ENCODE results near the gene IL2RA. TPM values are rescaled to one million over a fixed set of nuclear protein-coding genes. Genes with fewer than 3 reads are reported as not detected.

IL2RA gene
- total and polyA plus RNA-seq, 2 experiments from 2014 or later = not detected

DNA sequence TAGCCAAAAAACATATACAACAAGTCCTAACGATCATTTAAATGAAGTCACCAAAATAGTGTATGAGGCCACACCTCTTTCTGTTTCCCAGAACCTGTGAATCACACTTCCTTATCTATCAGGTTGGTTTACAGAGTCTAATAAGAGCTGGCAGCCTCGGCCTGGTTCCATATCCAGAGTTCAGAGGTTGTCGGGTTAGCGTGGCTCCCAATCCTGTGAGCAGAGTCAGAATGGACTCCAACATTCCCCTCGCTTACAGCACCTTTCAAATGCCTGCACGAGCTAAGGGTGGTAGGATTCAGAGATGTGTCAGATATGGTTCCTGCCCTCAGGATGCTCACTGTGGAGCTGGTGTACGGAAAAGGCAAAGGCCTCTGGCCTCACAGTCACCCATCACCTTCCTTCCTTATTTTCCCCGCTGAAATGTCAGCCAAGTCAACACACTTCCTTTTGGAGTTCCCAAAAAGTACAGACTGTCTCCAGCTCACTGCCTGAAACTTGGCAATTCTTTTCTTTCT, 90.8 kb downstream of the IL2RA start:
- no peak overlapping the region for H3K27ac Mint-ChIP-seq
- H3K27me3 ChIP-seq (ENCODE audit: insufficient read depth) = peaks cover 17% of the 10 kb centered on the region
- H3K4me1 ChIP-seq (ENCODE audit: insufficient read depth) = peaks cover 8% of the 10 kb centered on the region; the same call in 1 of the 2 replicates
- ATAC-seq (no peak), DNase-seq (ENCODE audit: low spot score) (no peak)
- no peak overlapping the region for H3K27ac ChIP-seq (ENCODE audit: low read depth)
- no peaks in the 10 kb centered on the region; the same call in 2 of the 3 replicates for H3K9me3 Mint-ChIP-seq
- H3K4me3 Mint-ChIP-seq = no peak overlapping the region
- H4K20me1 ChIP-seq (replicated peaks; ENCODE audit: insufficient read depth) = no peaks in the 10 kb centered on the region
- peaks cover 17% of the 10 kb centered on the region for H3K27me3 Mint-ChIP-seq (ENCODE audit: insufficient read depth, low read depth, poor library complexity)
- no peaks in the 10 kb centered on the region for H3K9me2 ChIP-seq (ENCODE audit: insufficient read depth)
- no peak overlapping the region for H3K4me3 ChIP-seq
- no peak overlapping the region for H2AFZ ChIP-seq
- H3K36me3 ChIP-seq (ENCODE audit: insufficient read depth) = no peaks in the 10 kb centered on the region
- no peaks in the 10 kb centered on the region for H3K79me2 ChIP-seq (replicated peaks; ENCODE audit: insufficient read depth)
- H3K4me1 Mint-ChIP-seq = peaks cover 4% of the 10 kb centered on the region
- no peaks in the 10 kb centered on the region; the same call in 2 of the 3 replicates for H3K36me3 Mint-ChIP-seq (ENCODE audit: low read depth)
- no peak overlapping the region for H3K4me2 ChIP-seq
- no peak for TF ChIP-seq ZNF331 (CRISPR knock-in tag; IDR thresholded peaks at IDR 0.05; ENCODE audit: low read depth)
- TF ChIP-seq STAT1 (IDR thresholded peaks at IDR 0.05; ENCODE audit: unreplicated experiment) = no peak
- no peak for TF ChIP-seq EZH2 (IDR thresholded peaks at IDR 0.05; ENCODE audit: low read depth, unreplicated experiment)
- TF ChIP-seq, protein P1, sequence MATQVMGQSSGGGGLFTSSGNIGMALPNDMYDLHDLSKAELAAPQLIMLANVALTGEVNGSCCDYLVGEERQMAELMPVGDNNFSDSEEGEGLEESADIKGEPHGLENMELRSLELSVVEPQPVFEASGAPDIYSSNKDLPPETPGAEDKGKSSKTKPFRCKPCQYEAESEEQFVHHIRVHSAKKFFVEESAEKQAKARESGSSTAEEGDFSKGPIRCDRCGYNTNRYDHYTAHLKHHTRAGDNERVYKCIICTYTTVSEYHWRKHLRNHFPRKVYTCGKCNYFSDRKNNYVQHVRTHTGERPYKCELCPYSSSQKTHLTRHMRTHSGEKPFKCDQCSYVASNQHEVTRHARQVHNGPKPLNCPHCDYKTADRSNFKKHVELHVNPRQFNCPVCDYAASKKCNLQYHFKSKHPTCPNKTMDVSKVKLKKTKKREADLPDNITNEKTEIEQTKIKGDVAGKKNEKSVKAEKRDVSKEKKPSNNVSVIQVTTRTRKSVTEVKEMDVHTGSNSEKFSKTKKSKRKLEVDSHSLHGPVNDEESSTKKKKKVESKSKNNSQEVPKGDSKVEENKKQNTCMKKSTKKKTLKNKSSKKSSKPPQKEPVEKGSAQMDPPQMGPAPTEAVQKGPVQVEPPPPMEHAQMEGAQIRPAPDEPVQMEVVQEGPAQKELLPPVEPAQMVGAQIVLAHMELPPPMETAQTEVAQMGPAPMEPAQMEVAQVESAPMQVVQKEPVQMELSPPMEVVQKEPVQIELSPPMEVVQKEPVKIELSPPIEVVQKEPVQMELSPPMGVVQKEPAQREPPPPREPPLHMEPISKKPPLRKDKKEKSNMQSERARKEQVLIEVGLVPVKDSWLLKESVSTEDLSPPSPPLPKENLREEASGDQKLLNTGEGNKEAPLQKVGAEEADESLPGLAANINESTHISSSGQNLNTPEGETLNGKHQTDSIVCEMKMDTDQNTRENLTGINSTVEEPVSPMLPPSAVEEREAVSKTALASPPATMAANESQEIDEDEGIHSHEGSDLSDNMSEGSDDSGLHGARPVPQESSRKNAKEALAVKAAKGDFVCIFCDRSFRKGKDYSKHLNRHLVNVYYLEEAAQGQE (IDR thresholded peaks at IDR 0.05; ENCODE audit: unreplicated experiment) = no peak
- TF ChIP-seq EZH2phosphoT487 (IDR thresholded peaks at IDR 0.05; ENCODE audit: unreplicated experiment) = no peak
- no peak for TF ChIP-seq JUNB (IDR thresholded peaks at IDR 0.05; ENCODE audit: unreplicated experiment)
- TF ChIP-seq NANOG (IDR thresholded peaks at IDR 0.05; ENCODE audit: borderline replicate concordance) = no peak
- TF ChIP-seq, protein P2, sequence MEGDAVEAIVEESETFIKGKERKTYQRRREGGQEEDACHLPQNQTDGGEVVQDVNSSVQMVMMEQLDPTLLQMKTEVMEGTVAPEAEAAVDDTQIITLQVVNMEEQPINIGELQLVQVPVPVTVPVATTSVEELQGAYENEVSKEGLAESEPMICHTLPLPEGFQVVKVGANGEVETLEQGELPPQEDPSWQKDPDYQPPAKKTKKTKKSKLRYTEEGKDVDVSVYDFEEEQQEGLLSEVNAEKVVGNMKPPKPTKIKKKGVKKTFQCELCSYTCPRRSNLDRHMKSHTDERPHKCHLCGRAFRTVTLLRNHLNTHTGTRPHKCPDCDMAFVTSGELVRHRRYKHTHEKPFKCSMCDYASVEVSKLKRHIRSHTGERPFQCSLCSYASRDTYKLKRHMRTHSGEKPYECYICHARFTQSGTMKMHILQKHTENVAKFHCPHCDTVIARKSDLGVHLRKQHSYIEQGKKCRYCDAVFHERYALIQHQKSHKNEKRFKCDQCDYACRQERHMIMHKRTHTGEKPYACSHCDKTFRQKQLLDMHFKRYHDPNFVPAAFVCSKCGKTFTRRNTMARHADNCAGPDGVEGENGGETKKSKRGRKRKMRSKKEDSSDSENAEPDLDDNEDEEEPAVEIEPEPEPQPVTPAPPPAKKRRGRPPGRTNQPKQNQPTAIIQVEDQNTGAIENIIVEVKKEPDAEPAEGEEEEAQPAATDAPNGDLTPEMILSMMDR (conservative IDR thresholded peaks at IDR 0.05; ENCODE audit: low read depth in 2 of 2) = no peak
- no peak for TF ChIP-seq ZNF114 (CRISPR knock-in tag; IDR thresholded peaks at IDR 0.05)
- TF ChIP-seq CREB1 (CRISPR knock-in tag; IDR thresholded peaks at IDR 0.05; ENCODE audit: low read depth) = no peak
- no peak for TF ChIP-seq POLR2AphosphoS5 (IDR thresholded peaks at IDR 0.05; ENCODE audit: low read depth)
- TF ChIP-seq, protein P3, sequence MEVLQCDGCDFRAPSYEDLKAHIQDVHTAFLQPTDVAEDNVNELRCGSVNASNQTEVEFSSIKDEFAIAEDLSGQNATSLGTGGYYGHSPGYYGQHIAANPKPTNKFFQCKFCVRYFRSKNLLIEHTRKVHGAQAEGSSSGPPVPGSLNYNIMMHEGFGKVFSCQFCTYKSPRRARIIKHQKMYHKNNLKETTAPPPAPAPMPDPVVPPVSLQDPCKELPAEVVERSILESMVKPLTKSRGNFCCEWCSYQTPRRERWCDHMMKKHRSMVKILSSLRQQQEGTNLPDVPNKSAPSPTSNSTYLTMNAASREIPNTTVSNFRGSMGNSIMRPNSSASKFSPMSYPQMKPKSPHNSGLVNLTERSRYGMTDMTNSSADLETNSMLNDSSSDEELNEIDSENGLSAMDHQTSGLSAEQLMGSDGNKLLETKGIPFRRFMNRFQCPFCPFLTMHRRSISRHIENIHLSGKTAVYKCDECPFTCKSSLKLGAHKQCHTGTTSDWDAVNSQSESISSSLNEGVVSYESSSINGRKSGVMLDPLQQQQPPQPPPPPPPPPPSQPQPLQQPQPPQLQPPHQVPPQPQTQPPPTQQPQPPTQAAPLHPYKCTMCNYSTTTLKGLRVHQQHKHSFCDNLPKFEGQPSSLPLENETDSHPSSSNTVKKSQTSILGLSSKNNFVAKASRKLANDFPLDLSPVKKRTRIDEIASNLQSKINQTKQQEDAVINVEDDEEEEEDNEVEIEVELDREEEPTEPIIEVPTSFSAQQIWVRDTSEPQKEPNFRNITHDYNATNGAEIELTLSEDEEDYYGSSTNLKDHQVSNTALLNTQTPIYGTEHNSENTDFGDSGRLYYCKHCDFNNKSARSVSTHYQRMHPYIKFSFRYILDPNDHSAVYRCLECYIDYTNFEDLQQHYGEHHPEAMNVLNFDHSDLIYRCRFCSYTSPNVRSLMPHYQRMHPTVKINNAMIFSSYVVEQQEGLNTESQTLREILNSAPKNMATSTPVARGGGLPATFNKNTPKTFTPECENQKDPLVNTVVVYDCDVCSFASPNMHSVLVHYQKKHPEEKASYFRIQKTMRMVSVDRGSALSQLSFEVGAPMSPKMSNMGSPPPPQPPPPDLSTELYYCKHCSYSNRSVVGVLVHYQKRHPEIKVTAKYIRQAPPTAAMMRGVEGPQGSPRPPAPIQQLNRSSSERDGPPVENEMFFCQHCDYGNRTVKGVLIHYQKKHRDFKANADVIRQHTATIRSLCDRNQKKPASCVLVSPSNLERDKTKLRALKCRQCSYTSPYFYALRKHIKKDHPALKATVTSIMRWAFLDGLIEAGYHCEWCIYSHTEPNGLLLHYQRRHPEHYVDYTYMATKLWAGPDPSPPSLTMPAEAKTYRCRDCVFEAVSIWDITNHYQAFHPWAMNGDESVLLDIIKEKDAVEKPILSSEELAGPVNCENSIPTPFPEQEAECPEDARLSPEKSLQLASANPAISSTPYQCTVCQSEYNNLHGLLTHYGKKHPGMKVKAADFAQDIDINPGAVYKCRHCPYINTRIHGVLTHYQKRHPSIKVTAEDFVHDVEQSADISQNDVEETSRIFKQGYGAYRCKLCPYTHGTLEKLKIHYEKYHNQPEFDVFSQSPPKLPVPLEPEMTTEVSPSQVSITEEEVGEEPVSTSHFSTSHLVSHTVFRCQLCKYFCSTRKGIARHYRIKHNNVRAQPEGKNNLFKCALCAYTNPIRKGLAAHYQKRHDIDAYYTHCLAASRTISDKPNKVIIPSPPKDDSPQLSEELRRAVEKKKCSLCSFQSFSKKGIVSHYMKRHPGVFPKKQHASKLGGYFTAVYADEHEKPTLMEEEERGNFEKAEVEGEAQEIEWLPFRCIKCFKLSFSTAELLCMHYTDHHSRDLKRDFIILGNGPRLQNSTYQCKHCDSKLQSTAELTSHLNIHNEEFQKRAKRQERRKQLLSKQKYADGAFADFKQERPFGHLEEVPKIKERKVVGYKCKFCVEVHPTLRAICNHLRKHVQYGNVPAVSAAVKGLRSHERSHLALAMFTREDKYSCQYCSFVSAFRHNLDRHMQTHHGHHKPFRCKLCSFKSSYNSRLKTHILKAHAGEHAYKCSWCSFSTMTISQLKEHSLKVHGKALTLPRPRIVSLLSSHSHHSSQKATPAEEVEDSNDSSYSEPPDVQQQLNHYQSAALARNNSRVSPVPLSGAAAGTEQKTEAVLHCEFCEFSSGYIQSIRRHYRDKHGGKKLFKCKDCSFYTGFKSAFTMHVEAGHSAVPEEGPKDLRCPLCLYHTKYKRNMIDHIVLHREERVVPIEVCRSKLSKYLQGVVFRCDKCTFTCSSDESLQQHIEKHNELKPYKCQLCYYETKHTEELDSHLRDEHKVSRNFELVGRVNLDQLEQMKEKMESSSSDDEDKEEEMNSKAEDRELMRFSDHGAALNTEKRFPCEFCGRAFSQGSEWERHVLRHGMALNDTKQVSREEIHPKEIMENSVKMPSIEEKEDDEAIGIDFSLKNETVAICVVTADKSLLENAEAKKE (CRISPR knock-in tag; IDR thresholded peaks at IDR 0.05) = no peak
- TF ChIP-seq, protein P4, sequence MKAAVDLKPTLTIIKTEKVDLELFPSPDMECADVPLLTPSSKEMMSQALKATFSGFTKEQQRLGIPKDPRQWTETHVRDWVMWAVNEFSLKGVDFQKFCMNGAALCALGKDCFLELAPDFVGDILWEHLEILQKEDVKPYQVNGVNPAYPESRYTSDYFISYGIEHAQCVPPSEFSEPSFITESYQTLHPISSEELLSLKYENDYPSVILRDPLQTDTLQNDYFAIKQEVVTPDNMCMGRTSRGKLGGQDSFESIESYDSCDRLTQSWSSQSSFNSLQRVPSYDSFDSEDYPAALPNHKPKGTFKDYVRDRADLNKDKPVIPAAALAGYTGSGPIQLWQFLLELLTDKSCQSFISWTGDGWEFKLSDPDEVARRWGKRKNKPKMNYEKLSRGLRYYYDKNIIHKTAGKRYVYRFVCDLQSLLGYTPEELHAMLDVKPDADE (IDR thresholded peaks at IDR 0.05) = no peak
- H3F3A ChIP-seq (replicated peaks; ENCODE audit: low read depth) = 0 out of 2 replicates have a peak, but pooled peaks cover 3% of the 10 kb centered on the region

Data from GM23338 (cell line).